IMR-90 (cell line): ENCODE data around the gene ZNF470. TPM values are rescaled to one million over a fixed set of nuclear protein-coding genes. Genes with fewer than 3 reads are reported as not detected.

Source experiments
- ATAC-seq: fragments of 200-7000 bp; cut with Tn5 transposase; 2 replicates; pipeline ENCODE4 v1.9.1; 2020; ENCODE audit warnings: low read depth, mild to moderate bottlenecking, moderate library complexity
- BruUV-seq: library from RNA; stranded (reverse); fragments of 400-500 nt; replicated peaks from 2 replicates; lab custom pipeline; 2021; lab: Mats Ljungman, UMichigan
- CTCF ChIA-PET: fragments of 300-600 bp; formaldehyde crosslinking; extraction: SDS; loops from one replicate; lab custom pipeline; 2021; ENCODE audit warnings: antibody characterized with exemption; lab: Yijun Ruan, JAX
- POLR2A ChIA-PET: fragments of 300-600 bp; sonication (Branson Sonifier 250); formaldehyde crosslinking; loops from one replicate; lab custom pipeline; 2022; ENCODE audit warnings: antibody characterized with exemption; ENCODE audit not compliant: unreplicated experiment; lab: Charles Lee
- DNase-seq: peaks from one replicate; pipeline ENCODE4 v3.0.0; 2013
- H2AFZ ChIP-seq: replicated peaks from 2 replicates; pipeline ENCODE3; 2013; ENCODE audit warnings: low read length, mild to moderate bottlenecking; ENCODE audit not compliant: poor library complexity
- H2AK5ac ChIP-seq: 2 replicates; pipeline ENCODE4 v1.6.1; 2013; ENCODE audit warnings: low read depth, low read length, inconsistent platforms
- H2AK9ac ChIP-seq: replicated peaks from 2 replicates; pipeline ENCODE3; 2013; ENCODE audit warnings: mild to moderate bottlenecking, low read depth, low read length, moderate library complexity; ENCODE audit not compliant: poor library complexity
- H2BK120ac ChIP-seq: 2 replicates; pipeline ENCODE4 v1.6.1; 2013; ENCODE audit warnings: low read depth, low read length, inconsistent platforms
- H2BK15ac ChIP-seq: 3 replicates; pipeline ENCODE4 v1.6.1; 2013; ENCODE audit warnings: low read depth, low read length, inconsistent platforms
- H2BK20ac ChIP-seq: 2 replicates; pipeline ENCODE4 v1.6.1; 2013; ENCODE audit warnings: low read depth, mild to moderate bottlenecking, inconsistent platforms, low read length, moderate library complexity
- H2BK5ac ChIP-seq: 2 replicates; pipeline ENCODE4 v1.6.1; 2013; ENCODE audit warnings: mild to moderate bottlenecking, low read depth, low read length, inconsistent platforms; ENCODE audit not compliant: poor library complexity, severe bottlenecking
- H3K14ac ChIP-seq: replicated peaks from 2 replicates; pipeline ENCODE4 v1.6.1; 2013; ENCODE audit warnings: low read depth, low read length, inconsistent platforms
- H3K18ac ChIP-seq: 2 replicates; pipeline ENCODE4 v1.6.1; 2013; ENCODE audit warnings: low read depth, low read length, control low read depth
- H3K23ac ChIP-seq: 2 replicates; pipeline ENCODE4 v1.6.1; 2013; ENCODE audit warnings: low read depth, low read length, inconsistent platforms
- H3K27ac ChIP-seq: 2 replicates; pipeline ENCODE4 v1.5.1; 2013; ENCODE audit warnings: mild to moderate bottlenecking, control low read depth, low read length; ENCODE audit not compliant: insufficient read depth
- H3K27me3 ChIP-seq: 2 replicates; pipeline ENCODE4 v1.6.1; 2013; ENCODE audit warnings: low read length; ENCODE audit not compliant: control insufficient read depth, insufficient read depth
- H3K36me3 ChIP-seq: 2 replicates; pipeline ENCODE4 v1.6.1; 2013; ENCODE audit warnings: low read length, mixed read lengths; ENCODE audit not compliant: control insufficient read depth, insufficient read depth
- H3K4ac ChIP-seq: 2 replicates; pipeline ENCODE4 v1.6.1; 2013; ENCODE audit warnings: low read depth, low read length, inconsistent platforms
- H3K4me1 ChIP-seq: 2 replicates; pipeline ENCODE4 v1.6.1; 2013; ENCODE audit warnings: low read length, mixed read lengths; ENCODE audit not compliant: control insufficient read depth, insufficient read depth
- H3K4me2 ChIP-seq: 2 replicates; pipeline ENCODE4 v1.6.1; 2013; ENCODE audit warnings: low read depth, mild to moderate bottlenecking, control low read depth, low read length, moderate library complexity
- H3K4me3 ChIP-seq: 2 replicates; pipeline ENCODE4 v1.5.1; 2013; ENCODE audit warnings: low read depth, mild to moderate bottlenecking, control low read depth, low read length, moderate library complexity; ENCODE audit not compliant: insufficient read depth
- H3K56ac ChIP-seq: 2 replicates; pipeline ENCODE4 v1.6.1; 2013; ENCODE audit warnings: low read length, inconsistent platforms; ENCODE audit not compliant: insufficient read depth; ENCODE audit errors: extremely low read depth
- H3K79me1 ChIP-seq, 2 experiments: 2 replicates each; pipeline ENCODE4 v1.6.1; 2013; ENCODE audit warnings: low read length in 2 of 2, inconsistent platforms in 1 of 2, low read depth in 1 of 2
- H3K9ac ChIP-seq: 2 replicates; pipeline ENCODE4 v1.6.1; 2013; ENCODE audit warnings: low read depth, low read length, control low read depth
- H3K9me1 ChIP-seq: 2 replicates; pipeline ENCODE4 v1.6.1; 2013; ENCODE audit warnings: low read length, inconsistent platforms; ENCODE audit not compliant: insufficient read depth
- H3K9me3 ChIP-seq: 2 replicates; pipeline ENCODE4 v1.6.1; 2013; ENCODE audit warnings: low read length; ENCODE audit not compliant: control insufficient read depth, insufficient read depth
- H4K20me1 ChIP-seq: 2 replicates; pipeline ENCODE4 v1.6.1; 2013; ENCODE audit warnings: low read length, inconsistent platforms; ENCODE audit not compliant: insufficient read depth
- H4K5ac ChIP-seq: 2 replicates; pipeline ENCODE4 v1.6.1; 2013; ENCODE audit warnings: mild to moderate bottlenecking, low read depth, low read length, control low read depth
- H4K8ac ChIP-seq, 2 experiments: 2 replicates each; pipeline ENCODE4 v1.6.1; 2013; ENCODE audit warnings: low read depth in 2 of 2, low read length in 2 of 2, control low read depth in 1 of 2, inconsistent platforms in 1 of 2
- H4K91ac ChIP-seq: 2 replicates; pipeline ENCODE4 v1.6.1; 2013; ENCODE audit warnings: low read depth, low read length, inconsistent platforms; ENCODE audit not compliant: insufficient read depth
- BHLHE40 ChIP-seq: fragments of 150-350 bp; IDR thresholded peaks from 2 replicates; pipeline ENCODE4 v1.6.1; 2016; ENCODE audit warnings: mild to moderate bottlenecking, low read depth, low read length
- CEBPB ChIP-seq: IDR thresholded peaks from 2 replicates; pipeline ENCODE4 v1.6.1; 2012; ENCODE audit warnings: low read depth, low read length, improper control_type of control experiment
- CHD1 ChIP-seq: IDR thresholded peaks from 2 replicates; pipeline ENCODE4 v1.6.1; 2012; ENCODE audit warnings: low read depth, low read length, improper control_type of control experiment
- FOS ChIP-seq: fragments of 150-350 bp; IDR thresholded peaks from 2 replicates; pipeline ENCODE4 v1.6.1; 2016; ENCODE audit warnings: low read depth, low read length
- MAFK ChIP-seq: IDR thresholded peaks from 2 replicates; pipeline ENCODE4 v1.6.1; 2012; ENCODE audit warnings: low read depth, low read length, improper control_type of control experiment
- MAZ ChIP-seq: IDR thresholded peaks from 2 replicates; pipeline ENCODE4 v1.6.1; 2012; ENCODE audit warnings: low read depth, mild to moderate bottlenecking, low read length, improper control_type of control experiment, moderate library complexity, borderline replicate concordance
- MXI1 ChIP-seq: IDR thresholded peaks from 2 replicates; pipeline ENCODE4 v1.6.1; 2012; ENCODE audit warnings: low read depth, mild to moderate bottlenecking, low read length, moderate library complexity, borderline replicate concordance
- NFE2L2 ChIP-seq: fragments of 150-350 bp; IDR thresholded peaks from 2 replicates; pipeline ENCODE4 v1.6.1; 2016; ENCODE audit warnings: low read depth, mild to moderate bottlenecking, low read length
- POLR2A ChIP-seq: IDR thresholded peaks from 2 replicates; pipeline ENCODE4 v1.6.1; 2012; ENCODE audit warnings: mild to moderate bottlenecking, low read depth, low read length
- RAD21 ChIP-seq: IDR thresholded peaks from 2 replicates; pipeline ENCODE4 v1.6.1; 2012; ENCODE audit warnings: low read length, improper control_type of control experiment
- RFX5 ChIP-seq: IDR thresholded peaks from 2 replicates; pipeline ENCODE4 v1.8.0; 2012; ENCODE audit warnings: low read depth, mild to moderate bottlenecking, low read length, moderate library complexity
- SMC3 ChIP-seq: fragments of 150-350 bp; IDR thresholded peaks from 2 replicates; pipeline ENCODE4 v1.6.1; 2016; ENCODE audit warnings: low read depth, mild to moderate bottlenecking, antibody characterized with exemption, low read length, moderate library complexity
- WGBS, 2 experiments: methylation state at CpG; one replicate each; pipeline versions ENCODE4 v1.1.5 to v1.1.7; 2013; ENCODE audit warnings: missing lambda C conversion rate in 2 of 2; ENCODE audit not compliant: insufficient read length in 1 of 2; ENCODE audit errors: extremely low coverage in 2 of 2; 5-methylcytosine and 5-hydroxymethylcytosine counted together
- dilution Hi-C: fragments of 300-500 bp; cut with HindIII; formaldehyde crosslinking; loops from one replicate; pipeline ENCODE4 v1.14.3; 2018; ENCODE audit warnings: low sequenced_read_pairs; ENCODE audit not compliant: unreplicated experiment
- in situ Hi-C: fragments of 300-500 bp; cut with MboI; formaldehyde crosslinking; loops from 3 replicates; pipeline ENCODE4 v1.14.3; 2019; ENCODE audit warnings: low sequenced_read_pairs, inconsistent platforms, mixed read lengths
- intact Hi-C: fragments of 100-400 bp; cut with micrococcal nuclease; formaldehyde crosslinking; loops from 2 replicates; pipeline ENCODE4 v1.10.0; 2022
- polyA plus RNA-seq, 3 experiments: library from polyadenylated mRNA; depleted of rRNA; stranded (reverse); fragments of >200 nt; gene quantifications; 2 replicates each; pipeline ENCODE4 v1.2.3, GENCODE V29; 2012; ENCODE audit warnings: low replicate concordance in 1 of 3
- total RNA-seq: library from RNA; depleted of rRNA; stranded (reverse); fragments of >200 nt; gene quantifications from 2 replicates; pipeline ENCODE4 v1.2.3, GENCODE V29; 2012
- TF ChIP-seq, protein P1 (sequence below): conservative IDR thresholded peaks from 2 replicates; pipeline ENCODE4 v1.5.1; 2012; ENCODE audit warnings: mild to moderate bottlenecking, low read depth, low read length, improper control_type of control experiment
- TF ChIP-seq, protein P2 (sequence below): fragments of 150-350 bp; IDR thresholded peaks from 2 replicates; pipeline ENCODE4 v1.6.1; 2017; ENCODE audit warnings: mild to moderate bottlenecking, antibody characterized with exemption, low read length, low read depth
- TF ChIP-seq, protein P3 (sequence below): fragments of 150-350 bp; IDR thresholded peaks from 2 replicates; pipeline ENCODE4 v1.6.1; 2016; ENCODE audit warnings: low read depth, mild to moderate bottlenecking, low read length, moderate library complexity, borderline replicate concordance

ZNF470 gene
- total and polyA plus RNA-seq, 2 of the 4 experiments (the other 2 are of a cell fraction): 1.7 to 3.8 TPM

DNA sequence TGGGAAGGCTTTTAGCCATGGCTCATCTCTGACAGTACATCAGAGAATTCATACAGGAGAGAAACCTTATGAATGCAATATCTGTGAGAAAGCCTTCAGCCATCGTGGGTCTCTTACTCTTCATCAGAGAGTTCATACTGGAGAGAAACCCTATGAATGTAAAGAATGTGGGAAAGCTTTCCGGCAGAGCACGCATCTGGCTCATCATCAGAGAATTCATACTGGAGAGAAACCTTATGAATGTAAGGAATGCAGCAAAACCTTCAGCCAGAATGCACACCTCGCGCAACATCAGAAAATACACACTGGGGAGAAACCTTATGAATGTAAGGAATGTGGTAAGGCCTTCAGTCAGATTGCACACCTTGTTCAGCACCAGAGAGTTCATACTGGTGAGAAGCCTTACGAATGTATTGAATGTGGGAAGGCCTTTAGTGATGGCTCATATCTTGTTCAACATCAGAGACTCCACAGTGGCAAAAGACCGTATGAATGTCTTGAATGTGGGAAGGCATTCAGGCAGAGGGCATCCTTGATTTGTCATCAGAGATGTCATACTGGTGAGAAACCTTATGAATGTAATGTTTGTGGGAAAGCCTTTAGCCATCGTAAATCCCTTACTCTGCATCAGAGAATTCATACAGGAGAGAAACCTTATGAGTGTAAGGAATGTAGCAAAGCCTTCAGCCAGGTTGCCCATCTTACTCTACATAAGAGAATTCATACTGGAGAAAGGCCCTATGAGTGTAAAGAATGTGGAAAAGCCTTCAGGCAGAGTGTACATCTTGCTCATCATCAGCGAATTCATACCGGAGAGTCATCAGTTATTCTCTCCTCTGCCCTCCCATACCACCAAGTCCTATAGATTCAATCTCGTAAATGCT, 10.7 kb downstream of the ZNF470 start:
- no peak overlapping the region for H3K23ac ChIP-seq
- H3K36me3 ChIP-seq: peaks cover 22% of the 10 kb centered on the region
- no peaks in the 10 kb centered on the region for H3K27me3 ChIP-seq
- intact Hi-C loops: no loop called here
- in situ Hi-C loops: no loop called here
- H3K14ac ChIP-seq: no peak overlapping the region
- H2BK15ac ChIP-seq: no peak overlapping the region
- no peaks in the 10 kb centered on the region for H3K79me1 ChIP-seq
- H3K27ac ChIP-seq: no peak overlapping the region
- dilution Hi-C loops: no loop called here
- H3K56ac ChIP-seq: no peak overlapping the region
- H3K18ac ChIP-seq: no peak overlapping the region
- no peak overlapping the region for H2AK5ac ChIP-seq
- no peak overlapping the region for H4K8ac ChIP-seq
- BruUV-seq: no TSS peak
- H2BK20ac ChIP-seq: no peak overlapping the region
- CTCF ChIA-PET: no interaction called here
- no peak overlapping the region for H4K91ac ChIP-seq
- no peak overlapping the region for H2BK5ac ChIP-seq
- no peaks in the 10 kb centered on the region for H3K9me1 ChIP-seq
- H3K4me2 ChIP-seq: no peak overlapping the region
- no peak overlapping the region for H4K5ac ChIP-seq
- ATAC-seq (no peak), DNase-seq (no peak)
- H3K4me1 ChIP-seq: no peaks in the 10 kb centered on the region
- no peak overlapping the region for H3K4ac ChIP-seq
- no peak overlapping the region for H3K9ac ChIP-seq
- WGBS, 2 experiments: 90% methylated on average over 2 of the region's 11 CpGs; no CpG with 5 or more reads in 1 of the 2 experiments
- H2BK120ac ChIP-seq: no peak overlapping the region
- H3K4me3 ChIP-seq: no peak overlapping the region
- no peak overlapping the region for H2AFZ ChIP-seq
- no peaks in the 10 kb centered on the region for H4K20me1 ChIP-seq
- POLR2A ChIA-PET: no interaction called here
- peaks cover 73% of the 10 kb centered on the region for H3K9me3 ChIP-seq
- no peak overlapping the region for H2AK9ac ChIP-seq
- TF ChIP-seq BHLHE40 (no peak), MAZ (no peak), NFE2L2 (no peak), RAD21 (no peak), POLR2A (no peak), CHD1 (no peak), SMC3 (no peak), MAFK (no peak), FOS (no peak), RFX5 (no peak), MXI1 (no peak), CEBPB (no peak)
- TF ChIP-seq, protein P1, sequence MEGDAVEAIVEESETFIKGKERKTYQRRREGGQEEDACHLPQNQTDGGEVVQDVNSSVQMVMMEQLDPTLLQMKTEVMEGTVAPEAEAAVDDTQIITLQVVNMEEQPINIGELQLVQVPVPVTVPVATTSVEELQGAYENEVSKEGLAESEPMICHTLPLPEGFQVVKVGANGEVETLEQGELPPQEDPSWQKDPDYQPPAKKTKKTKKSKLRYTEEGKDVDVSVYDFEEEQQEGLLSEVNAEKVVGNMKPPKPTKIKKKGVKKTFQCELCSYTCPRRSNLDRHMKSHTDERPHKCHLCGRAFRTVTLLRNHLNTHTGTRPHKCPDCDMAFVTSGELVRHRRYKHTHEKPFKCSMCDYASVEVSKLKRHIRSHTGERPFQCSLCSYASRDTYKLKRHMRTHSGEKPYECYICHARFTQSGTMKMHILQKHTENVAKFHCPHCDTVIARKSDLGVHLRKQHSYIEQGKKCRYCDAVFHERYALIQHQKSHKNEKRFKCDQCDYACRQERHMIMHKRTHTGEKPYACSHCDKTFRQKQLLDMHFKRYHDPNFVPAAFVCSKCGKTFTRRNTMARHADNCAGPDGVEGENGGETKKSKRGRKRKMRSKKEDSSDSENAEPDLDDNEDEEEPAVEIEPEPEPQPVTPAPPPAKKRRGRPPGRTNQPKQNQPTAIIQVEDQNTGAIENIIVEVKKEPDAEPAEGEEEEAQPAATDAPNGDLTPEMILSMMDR: no peak
- TF ChIP-seq, protein P2, sequence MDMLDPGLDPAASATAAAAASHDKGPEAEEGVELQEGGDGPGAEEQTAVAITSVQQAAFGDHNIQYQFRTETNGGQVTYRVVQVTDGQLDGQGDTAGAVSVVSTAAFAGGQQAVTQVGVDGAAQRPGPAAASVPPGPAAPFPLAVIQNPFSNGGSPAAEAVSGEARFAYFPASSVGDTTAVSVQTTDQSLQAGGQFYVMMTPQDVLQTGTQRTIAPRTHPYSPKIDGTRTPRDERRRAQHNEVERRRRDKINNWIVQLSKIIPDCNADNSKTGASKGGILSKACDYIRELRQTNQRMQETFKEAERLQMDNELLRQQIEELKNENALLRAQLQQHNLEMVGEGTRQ: no peak
- TF ChIP-seq, protein P3, sequence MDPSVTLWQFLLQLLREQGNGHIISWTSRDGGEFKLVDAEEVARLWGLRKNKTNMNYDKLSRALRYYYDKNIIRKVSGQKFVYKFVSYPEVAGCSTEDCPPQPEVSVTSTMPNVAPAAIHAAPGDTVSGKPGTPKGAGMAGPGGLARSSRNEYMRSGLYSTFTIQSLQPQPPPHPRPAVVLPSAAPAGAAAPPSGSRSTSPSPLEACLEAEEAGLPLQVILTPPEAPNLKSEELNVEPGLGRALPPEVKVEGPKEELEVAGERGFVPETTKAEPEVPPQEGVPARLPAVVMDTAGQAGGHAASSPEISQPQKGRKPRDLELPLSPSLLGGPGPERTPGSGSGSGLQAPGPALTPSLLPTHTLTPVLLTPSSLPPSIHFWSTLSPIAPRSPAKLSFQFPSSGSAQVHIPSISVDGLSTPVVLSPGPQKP: no peak
